GM12891 (cell line): Measurements from ENCODE around the gene CCDC134.

ENCODE experiments used
- PAX5 ChIP-seq: IDR thresholded peaks from 2 replicates; pipeline ENCODE4 v1.6.1; 2011; ENCODE audit warnings: low read length, moderate library complexity, mild to moderate bottlenecking; ENCODE audit not compliant: insufficient read depth, severe bottlenecking
- POLR2A ChIP-seq: IDR thresholded peaks from 2 replicates; pipeline ENCODE4 v1.6.1; 2011; ENCODE audit warnings: low read depth, low read length, control low read depth
- POLR2AphosphoS5 ChIP-seq: IDR thresholded peaks from 2 replicates; pipeline ENCODE4 v1.6.1; 2011; ENCODE audit warnings: low read depth, low read length, control low read depth
- POU2F2 ChIP-seq: IDR thresholded peaks from 2 replicates; pipeline ENCODE4 v1.6.1; 2011; ENCODE audit warnings: low read depth, mild to moderate bottlenecking, control low read depth, low read length, moderate library complexity
- SPI1 ChIP-seq: IDR thresholded peaks from 2 replicates; pipeline ENCODE4 v1.6.1; 2011; ENCODE audit warnings: low read depth, low read length, control low read depth
- TAF1 ChIP-seq: IDR thresholded peaks from 2 replicates; pipeline ENCODE4 v1.6.1; 2011; ENCODE audit warnings: low read depth, low read length, control low read depth

- TF ChIP-seq POLR2AphosphoS5 (no peak), POLR2A (no peak), SPI1 (no peak), TAF1 (no peak), PAX5 (no peak), POU2F2 (no peak)
These were observed 48.0 kb downstream of the CCDC134 start for GRCh38 chr22:41848468-41848867.
